ENCODE results near the gene AGBL4. TPM values are rescaled to one million over a fixed set of nuclear protein-coding genes. Genes with fewer than 3 reads are reported as not detected.

Gene AGBL4
- total and polyA plus RNA-seq, 2 of the 13 experiments (the other 11 are each of a cell fraction or from before 2014, with no cell fraction given), result not detected

DNA sequence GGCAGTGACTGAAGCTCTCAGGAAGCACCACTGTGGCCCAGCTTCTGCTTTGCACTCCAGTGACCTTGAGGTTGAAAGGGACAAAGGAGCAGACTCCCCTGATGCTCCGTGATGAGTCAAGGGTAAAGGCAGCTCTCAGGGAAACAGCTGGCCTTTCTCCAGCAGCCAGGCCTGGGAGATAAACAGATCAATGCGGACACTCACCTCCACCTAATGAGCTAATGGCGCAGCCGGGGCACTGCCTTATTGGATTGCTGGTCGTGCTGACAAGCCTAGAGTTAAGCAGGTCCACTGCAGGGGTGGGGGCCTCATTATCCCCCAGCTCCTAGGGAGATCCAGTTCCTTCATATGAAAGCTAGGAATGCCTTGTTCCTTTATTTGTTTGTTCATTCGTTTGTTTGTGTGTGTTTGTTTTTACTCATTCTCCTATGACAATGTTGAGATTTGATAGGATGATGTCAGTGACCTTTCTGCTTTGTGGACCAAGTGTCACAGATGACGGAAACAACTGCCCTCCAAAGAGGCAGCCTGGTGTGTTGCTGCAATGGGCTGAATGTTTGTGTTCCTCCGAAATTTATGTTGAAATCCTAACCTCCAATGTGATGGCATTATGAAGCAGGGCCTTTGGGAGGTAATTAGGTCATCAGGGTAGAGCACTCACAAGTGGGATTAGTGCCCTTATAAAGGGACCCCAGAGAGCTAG lies 1105.7 kb downstream of the AGBL4 start (continued):
- TF ChIP-seq, protein P1, sequence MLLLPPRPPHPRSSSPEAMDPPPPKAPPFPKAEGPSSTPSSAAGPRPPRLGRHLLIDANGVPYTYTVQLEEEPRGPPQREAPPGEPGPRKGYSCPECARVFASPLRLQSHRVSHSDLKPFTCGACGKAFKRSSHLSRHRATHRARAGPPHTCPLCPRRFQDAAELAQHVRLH (CRISPR knock-in tag; IDR thresholded peaks at IDR 0.05; ENCODE audit: borderline replicate concordance, low read depth), result no peak
- TF ChIP-seq ZNF598 (CRISPR knock-in tag; IDR thresholded peaks at IDR 0.05; ENCODE audit: borderline replicate concordance) (no peak), BRD4 (CRISPR knock-in tag; IDR thresholded peaks at IDR 0.05) (no peak), HMGA1 (CRISPR knock-in tag; conservative IDR thresholded peaks at IDR 0.05) (no peak), WIZ (CRISPR knock-in tag; IDR thresholded peaks at IDR 0.05) (no peak), TFDP1 (CRISPR knock-in tag; IDR thresholded peaks at IDR 0.05; ENCODE audit: borderline replicate concordance) (no peak), CEBPG (CRISPR knock-in tag; IDR thresholded peaks at IDR 0.05) (no peak), SCMH1 (CRISPR knock-in tag; IDR thresholded peaks at IDR 0.05; ENCODE audit: borderline replicate concordance) (no peak), YY1 (IDR thresholded peaks at IDR 0.05; ENCODE audit: insufficient read depth, insufficient replicate concordance, low read depth, low read length) (peak; percentile 21), ZNF260 (CRISPR knock-in tag; IDR thresholded peaks at IDR 0.05; ENCODE audit: borderline replicate concordance, low read depth) (no peak), PAXIP1 (CRISPR knock-in tag; conservative IDR thresholded peaks at IDR 0.05) (no peak), ZZZ3 (CRISPR knock-in tag; IDR thresholded peaks at IDR 0.05; ENCODE audit: borderline replicate concordance) (no peak), TAF15 (IDR thresholded peaks at IDR 0.05; ENCODE audit: low read depth, low read length, poor library complexity, severe bottlenecking) (no peak), CHD2 (IDR thresholded peaks at IDR 0.05; ENCODE audit: low read depth, low read length) (no peak), FOXJ3 (CRISPR knock-in tag; IDR thresholded peaks at IDR 0.05; ENCODE audit: borderline replicate concordance) (no peak), TEAD2 (CRISPR knock-in tag; IDR thresholded peaks at IDR 0.05) (no peak), ATRX (CRISPR knock-in tag; IDR thresholded peaks at IDR 0.05; ENCODE audit: borderline replicate concordance) (no peak), MIER2 (CRISPR knock-in tag; IDR thresholded peaks at IDR 0.05) (no peak), PCBP1 (IDR thresholded peaks at IDR 0.05; ENCODE audit: borderline replicate concordance, low read depth, low read length) (no peak)
- TF ChIP-seq, protein P2, sequence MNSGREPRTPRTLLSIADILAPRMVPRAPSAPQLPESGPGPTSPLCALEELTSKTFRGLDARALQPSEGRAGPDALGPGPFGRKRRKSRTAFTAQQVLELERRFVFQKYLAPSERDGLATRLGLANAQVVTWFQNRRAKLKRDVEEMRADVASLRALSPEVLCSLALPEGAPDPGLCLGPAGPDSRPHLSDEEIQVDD (CRISPR knock-in tag; IDR thresholded peaks at IDR 0.05; ENCODE audit: borderline replicate concordance), result no peak
- TF ChIP-seq, protein P3, sequence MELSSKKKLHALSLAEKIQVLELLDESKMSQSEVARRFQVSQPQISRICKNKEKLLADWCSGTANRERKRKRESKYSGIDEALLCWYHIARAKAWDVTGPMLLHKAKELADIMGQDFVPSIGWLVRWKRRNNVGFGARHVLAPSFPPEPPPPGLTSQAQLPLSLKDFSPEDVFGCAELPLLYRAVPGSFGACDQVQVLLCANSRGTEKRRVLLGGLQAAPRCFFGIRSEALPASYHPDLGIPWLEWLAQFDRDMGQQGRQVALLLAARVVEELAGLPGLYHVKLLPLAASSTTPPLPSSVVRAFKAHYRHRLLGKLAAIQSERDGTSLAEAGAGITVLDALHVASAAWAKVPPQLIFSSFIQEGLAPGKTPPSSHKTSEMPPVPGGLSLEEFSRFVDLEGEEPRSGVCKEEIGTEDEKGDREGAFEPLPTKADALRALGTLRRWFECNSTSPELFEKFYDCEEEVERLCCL (CRISPR knock-in tag; IDR thresholded peaks at IDR 0.05; ENCODE audit: borderline replicate concordance), result no peak
- TF ChIP-seq, protein P4, sequence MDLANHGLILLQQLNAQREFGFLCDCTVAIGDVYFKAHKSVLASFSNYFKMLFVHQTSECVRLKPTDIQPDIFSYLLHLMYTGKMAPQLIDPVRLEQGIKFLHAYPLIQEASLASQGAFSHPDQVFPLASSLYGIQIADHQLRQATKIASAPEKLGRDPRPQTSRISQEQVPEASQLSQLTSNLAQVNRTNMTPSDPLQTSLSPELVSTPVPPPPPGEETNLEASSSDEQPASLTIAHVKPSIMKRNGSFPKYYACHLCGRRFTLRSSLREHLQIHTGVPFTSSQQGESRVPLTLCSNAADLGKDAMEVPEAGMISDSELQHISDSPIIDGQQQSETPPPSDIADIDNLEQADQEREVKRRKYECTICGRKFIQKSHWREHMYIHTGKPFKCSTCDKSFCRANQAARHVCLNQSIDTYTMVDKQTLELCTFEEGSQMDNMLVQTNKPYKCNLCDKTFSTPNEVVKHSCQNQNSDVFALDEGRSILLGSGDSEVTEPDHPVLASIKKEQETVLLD (CRISPR knock-in tag; IDR thresholded peaks at IDR 0.05; ENCODE audit: low read depth), result no peak
